GM11168 (cell line): Measurements from ENCODE around the gene GAS2L3.

Experiments used
- in situ Hi-C: fragments of 300-500 bp; cut with MboI; formaldehyde crosslinking; loops from one replicate; pipeline ENCODE4 v1.12.0; 2022; ENCODE audit warnings: low sequenced_read_pairs; ENCODE audit not compliant: unreplicated experiment

GAS2L3 gene

DNA sequence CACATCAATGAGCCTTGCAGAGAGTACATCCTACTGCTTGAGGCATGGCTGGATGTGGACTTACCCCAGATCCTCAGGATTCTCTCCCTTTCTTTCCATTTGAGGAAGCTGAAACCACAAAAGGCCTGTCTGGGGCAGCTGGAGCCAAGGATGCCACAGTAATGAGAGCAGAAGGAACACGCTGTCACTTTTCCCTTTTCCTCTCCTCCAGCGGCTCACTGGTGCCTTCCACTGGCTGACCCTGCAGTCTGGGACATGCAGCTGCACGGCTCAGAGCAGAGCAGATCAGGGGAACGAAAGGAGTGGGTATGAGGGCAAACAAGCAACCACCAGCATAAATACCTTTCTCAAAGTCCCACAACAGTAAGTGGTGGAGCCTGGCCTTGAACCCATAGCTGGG is 78.2 kb downstream of the GAS2L3 start:
- in situ Hi-C loops = no loop called here

DNA sequence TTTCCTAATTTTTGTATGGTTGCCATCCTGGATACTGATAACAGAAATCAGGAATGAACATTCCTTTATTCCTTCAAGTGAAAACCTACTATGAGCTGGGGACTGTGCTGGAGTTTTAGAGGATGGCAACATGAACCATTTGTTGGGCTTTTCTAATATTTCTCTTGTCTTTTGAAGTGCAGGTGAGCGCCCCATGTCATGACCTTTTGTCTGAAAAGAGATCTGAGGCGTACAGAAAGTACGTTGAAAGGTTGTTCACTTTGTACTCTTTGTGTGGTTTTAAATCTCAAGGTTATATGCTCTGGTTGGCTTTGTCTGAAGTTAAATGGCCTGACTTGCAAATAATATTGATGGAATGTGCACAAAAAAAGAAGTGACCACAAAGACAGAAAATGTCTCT is 79.0 kb downstream of the GAS2L3 start:
- in situ Hi-C loops = no loop called here

- in situ Hi-C loops = no loop called here
Measured at GRCh38 chr12:100656141-100656540, 82.7 kb downstream of the GAS2L3 start.

DNA sequence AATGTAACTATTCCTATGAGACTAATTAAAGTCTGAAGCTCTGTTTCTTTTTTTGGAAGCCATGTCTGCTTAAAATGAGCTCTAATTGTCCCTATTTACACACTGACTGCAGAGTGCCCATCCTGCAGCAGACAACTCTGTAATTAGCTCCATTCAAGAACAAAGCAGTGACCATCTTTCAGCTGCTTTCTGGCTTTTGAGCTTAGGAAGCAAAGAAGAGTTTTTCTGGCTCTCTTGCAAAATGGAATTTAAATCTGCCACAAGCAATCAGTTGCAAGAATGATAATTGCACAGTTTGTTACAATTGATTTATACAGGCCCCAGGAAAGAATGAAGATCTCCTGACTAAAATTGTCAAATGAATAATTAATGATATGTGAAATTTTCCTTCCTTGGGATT is 83.4 kb downstream of the GAS2L3 start:
- in situ Hi-C loops = no loop called here

- in situ Hi-C loops = no loop called here
Measured at GRCh38 chr12:100661300-100661951, 87.9 kb downstream of the GAS2L3 start.

- in situ Hi-C loops = no loop called here
Measured at GRCh38 chr12:100666588-100666987, 93.1 kb downstream of the GAS2L3 start.

- in situ Hi-C loops = no loop called here
Measured at GRCh38 chr12:100668945-100669536, 95.6 kb downstream of the GAS2L3 start.

DNA sequence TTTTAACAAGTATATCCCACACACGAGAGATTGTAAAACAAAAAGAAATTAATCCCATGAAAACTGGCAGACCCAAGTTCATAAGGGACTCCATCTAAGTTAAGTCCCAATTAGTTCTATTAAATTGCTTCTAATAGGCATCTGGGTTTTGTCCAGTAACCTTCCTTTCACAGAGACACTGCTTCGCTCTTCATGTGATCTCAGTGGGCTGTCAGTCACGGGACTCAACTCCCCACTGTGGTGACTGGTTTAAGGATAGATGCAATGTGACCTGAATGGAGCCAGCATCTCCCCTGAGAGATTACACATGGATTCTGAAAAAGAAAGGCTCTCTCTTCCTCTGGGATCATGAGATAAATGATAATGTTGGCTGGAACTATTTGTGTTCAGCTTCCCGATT is 96.4 kb downstream of the GAS2L3 start:
- in situ Hi-C loops = no loop called here

DNA sequence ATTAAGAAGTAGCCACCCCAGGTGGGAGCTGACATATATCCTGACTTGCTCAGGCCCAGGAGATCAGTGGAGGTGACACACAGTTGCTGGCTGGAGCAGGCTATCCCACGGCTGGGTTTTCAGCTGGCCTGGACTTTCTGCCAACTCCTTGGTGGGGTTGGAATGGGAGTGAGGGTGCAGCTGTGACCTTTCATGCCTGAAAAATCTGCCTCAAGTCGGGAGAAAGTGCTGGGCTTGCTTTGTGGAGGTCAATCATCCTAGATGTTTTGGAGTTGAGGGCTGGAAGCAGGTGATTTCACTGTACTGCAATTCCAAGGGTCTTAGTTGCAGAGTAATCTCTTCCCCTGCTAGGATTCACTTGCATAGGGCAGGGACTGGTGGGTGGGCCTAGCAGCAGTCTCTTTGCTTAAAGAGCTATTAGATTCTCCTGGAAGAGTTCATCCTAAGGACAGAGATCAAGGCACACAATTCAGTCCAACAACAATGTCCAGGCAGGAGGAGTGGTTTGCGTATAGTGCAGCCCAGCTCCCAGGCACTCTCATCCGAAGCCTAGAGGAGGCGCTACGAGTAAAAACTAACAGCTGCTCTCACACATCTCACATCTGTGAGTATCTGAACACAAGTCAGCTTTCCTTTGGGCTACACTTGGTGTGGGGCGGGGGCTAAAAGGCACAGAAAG is 98.1 kb downstream of the GAS2L3 start:
- in situ Hi-C loops = no loop called here

- in situ Hi-C loops = no loop called here
Measured at GRCh38 chr12:100672075-100672592, 98.7 kb downstream of the GAS2L3 start.

DNA sequence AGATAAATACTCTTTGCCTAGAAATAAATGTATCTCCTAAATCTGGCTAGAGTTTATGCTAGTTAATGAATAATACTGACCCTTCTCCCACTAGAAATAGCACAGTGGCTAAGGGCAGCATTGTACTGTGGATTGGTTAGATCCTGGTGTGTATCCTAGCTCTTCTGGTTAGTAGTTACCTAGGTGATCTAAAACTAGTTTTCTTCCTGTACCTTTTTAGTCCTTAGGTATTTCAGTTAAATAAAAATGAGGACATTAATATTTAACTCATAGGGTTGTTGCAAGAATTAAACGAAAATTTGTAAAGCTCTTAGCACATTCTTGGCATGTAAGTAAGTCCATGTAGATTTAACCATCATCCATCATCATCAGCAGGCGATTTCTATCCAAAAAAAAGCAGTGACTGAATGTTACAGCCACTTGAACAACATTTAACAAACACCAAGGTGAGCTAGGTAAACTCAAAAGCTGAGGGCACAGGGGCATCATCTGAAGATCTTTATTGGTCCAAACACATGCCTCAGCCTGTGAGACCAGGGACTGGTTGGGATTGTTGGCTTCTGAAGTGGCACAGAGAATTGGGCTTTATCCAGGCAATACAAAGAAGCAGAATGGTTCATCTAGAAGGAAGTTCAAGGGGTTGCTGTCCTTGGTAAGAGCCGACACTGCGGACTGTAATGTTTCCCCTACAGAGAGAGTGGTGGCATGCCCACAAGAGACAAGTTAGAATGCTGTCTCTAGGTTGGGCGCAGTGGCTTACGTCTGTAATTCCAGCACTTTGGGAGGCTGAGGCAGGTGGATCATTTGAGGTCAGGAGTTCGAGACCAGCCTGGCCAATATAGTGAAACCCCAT is 100.8 kb downstream of the GAS2L3 start:
- in situ Hi-C loops = no loop called here
